ENCODE data around the gene VEZT.

- no peak for TF ChIP-seq EP300 (IDR thresholded peaks at IDR 0.05)
- no peak for TF ChIP-seq POLR2A (IDR thresholded peaks at IDR 0.05)
- TF ChIP-seq, protein P1, sequence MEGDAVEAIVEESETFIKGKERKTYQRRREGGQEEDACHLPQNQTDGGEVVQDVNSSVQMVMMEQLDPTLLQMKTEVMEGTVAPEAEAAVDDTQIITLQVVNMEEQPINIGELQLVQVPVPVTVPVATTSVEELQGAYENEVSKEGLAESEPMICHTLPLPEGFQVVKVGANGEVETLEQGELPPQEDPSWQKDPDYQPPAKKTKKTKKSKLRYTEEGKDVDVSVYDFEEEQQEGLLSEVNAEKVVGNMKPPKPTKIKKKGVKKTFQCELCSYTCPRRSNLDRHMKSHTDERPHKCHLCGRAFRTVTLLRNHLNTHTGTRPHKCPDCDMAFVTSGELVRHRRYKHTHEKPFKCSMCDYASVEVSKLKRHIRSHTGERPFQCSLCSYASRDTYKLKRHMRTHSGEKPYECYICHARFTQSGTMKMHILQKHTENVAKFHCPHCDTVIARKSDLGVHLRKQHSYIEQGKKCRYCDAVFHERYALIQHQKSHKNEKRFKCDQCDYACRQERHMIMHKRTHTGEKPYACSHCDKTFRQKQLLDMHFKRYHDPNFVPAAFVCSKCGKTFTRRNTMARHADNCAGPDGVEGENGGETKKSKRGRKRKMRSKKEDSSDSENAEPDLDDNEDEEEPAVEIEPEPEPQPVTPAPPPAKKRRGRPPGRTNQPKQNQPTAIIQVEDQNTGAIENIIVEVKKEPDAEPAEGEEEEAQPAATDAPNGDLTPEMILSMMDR (IDR thresholded peaks at IDR 0.05), result no peak
- TF ChIP-seq POLR2AphosphoS5 (IDR thresholded peaks at IDR 0.05), result no peak
These were observed 22.5 kb upstream of the VEZT start for GRCh38 chr12:95195122-95195521.

All from suprapubic skin (tissue), 4 donors.